ENCODE measurements around the gene TMEM129. TPM values are rescaled to one million over a fixed set of nuclear protein-coding genes. Genes with fewer than 3 reads are reported as not detected.

The TMEM129 gene, protein sequence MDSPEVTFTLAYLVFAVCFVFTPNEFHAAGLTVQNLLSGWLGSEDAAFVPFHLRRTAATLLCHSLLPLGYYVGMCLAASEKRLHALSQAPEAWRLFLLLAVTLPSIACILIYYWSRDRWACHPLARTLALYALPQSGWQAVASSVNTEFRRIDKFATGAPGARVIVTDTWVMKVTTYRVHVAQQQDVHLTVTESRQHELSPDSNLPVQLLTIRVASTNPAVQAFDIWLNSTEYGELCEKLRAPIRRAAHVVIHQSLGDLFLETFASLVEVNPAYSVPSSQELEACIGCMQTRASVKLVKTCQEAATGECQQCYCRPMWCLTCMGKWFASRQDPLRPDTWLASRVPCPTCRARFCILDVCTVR
- 41.4 and 51.4 TPM in 2 replicates for total RNA-seq (2014; rRNA removed; shearing (Covaris generic))

DNA sequence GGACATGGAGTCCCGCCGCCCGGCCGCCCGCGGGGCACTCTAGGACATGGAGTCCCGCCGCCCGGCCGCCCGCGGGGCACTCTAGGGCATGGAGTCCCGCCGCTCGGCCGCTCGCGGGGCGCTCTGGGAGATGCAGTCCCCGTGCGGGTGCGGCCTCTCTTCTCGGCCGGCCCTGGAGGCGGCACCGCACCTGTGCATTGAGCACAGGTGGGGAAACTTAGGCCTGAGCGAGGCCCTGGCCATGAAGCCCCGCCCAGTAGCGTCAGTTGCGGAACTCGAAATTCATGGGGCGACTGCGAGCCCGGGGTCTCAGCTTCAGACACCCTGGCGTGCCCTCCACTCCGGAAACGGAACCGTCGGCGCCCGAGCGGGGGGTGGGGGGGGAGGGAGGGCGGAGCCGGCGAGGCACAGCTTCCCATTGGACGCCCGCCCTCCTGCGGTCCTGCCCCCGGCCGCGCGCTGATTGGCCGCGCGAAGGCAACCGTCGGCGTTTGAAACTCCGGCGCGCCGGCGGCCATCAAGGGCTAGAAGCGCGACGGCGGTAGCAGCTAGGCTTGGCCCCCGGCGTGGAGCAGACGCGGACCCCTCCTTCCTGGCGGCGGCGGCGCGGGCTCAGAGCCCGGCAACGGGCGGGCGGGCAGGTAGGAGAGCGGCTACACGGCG is at the start of gene TMEM129, which contains the start of gene TACC3:
Gene TMEM129 (minus strand): TSS at position 321 of the 663 bp plus-strand sequence. CDS start 486 bp downstream, outside the sequence.
Gene TACC3 (plus strand): TSS at position 519 of the 663 bp plus-strand sequence. CDS start 1,901 bp downstream, outside the sequence.

DNA sequence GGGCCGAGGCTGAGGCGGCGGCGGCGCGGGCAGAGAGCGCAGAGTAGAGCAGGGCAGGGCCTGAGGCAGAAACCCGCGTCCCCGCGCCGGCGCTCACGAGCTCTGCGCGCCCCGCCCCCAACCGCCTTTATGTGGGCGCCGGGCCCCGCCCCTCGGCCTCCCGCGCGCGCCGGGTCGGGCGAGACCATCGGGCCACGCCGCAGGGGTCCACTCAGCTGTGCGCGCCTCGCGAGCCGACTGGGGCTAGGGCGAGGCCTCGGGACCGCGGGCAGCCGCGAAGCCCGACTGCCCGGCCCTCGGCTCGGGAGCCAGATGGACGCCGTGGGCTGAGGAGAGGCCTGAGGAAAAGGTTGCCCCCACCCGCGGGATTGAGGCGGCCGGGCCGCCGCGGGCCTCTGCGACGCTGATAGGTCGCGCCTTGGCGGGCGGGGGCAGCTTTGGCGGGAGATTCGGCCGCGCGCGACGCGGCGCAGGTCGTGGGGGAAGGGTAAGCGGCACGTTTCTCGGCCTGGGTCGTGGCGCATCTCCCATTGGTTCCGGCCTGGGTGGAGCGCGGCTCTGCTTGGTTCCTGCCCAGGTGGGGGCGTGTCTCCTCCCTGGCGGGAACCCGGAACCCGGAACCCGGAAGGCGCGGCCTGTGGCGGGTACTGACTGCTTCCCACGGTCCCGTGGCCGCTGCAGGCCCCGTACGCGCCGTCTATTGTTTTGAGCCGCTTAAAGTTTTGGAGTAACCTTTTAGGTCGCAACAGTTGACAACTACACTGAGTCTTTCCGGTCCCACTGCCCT is 8.7 kb downstream of the TMEM129 start, which contains the start of gene SLBP:
Gene SLBP (minus strand): TSS at position 104 of the 787 bp plus-strand sequence. CDS start 131 bp downstream, outside the sequence.

GRCh38 chr4:1683736-1684505 is 37.2 kb downstream of the TMEM129 start, which contains the start of gene FAM53A:
Gene FAM53A, minus strand, starts transcription at chr4:1684313. Its CDS starts 15,572 bp downstream, at chr4:1668741.

Small RNA genes within 50 kb of the gene (small RNA-seq; reads per million reads assigned to genes)
- gene RF00019, result not detected

Other genes with a start within 250 kb of the TMEM129 start
- gene FAM53A, start 37.0 kb downstream of the TMEM129 start, total RNA-seq (2014; rRNA removed; shearing (Covaris generic)), result 3.2 and 5.8 TPM in 2 replicates
- gene SLBP, start 9.0 kb downstream of the TMEM129 start, total RNA-seq (2014; rRNA removed; shearing (Covaris generic)), result 117 and 120 TPM in 2 replicates
- 39.3 and 41.1 TPM in 2 replicates for gene TACC3, start 198 bp upstream of the TMEM129 start, total RNA-seq (2014; rRNA removed; shearing (Covaris generic))
- gene FGFR3, start 72.0 kb upstream of the TMEM129 start, total RNA-seq (2014; rRNA removed; shearing (Covaris generic)), result 2.8 and 3.1 TPM in 2 replicates
- gene LETM1, start 134.8 kb upstream of the TMEM129 start, total RNA-seq (2014; rRNA removed; shearing (Covaris generic)), result 112 and 114 TPM in 2 replicates
- gene NSD2, start 150.1 kb upstream of the TMEM129 start, total RNA-seq (2014; rRNA removed; shearing (Covaris generic)), result 74.6 and 84.9 TPM in 2 replicates

Measured in A375 (cell line).